NCI-H146 treated with DMSO at 0.1 percent for 48 hours (cell line): ENCODE data around the gene PTPRZ1.
A peak's percentile ranks its signal among the peaks of the same experiment; 100 is the strongest.

Source experiments
- DNase-seq: peaks from one replicate; lab custom pipeline; 2025; ENCODE audit not compliant: unreplicated experiment; lab: John Stamatoyannopoulos, UW

PTPRZ1 gene

GRCh38 chr7:122040147-122040546 is 167.2 kb downstream of the PTPRZ1 start:
- no peak for DNase-seq

- DNase-seq: no peak
These were observed 173.4 kb downstream of the PTPRZ1 start for GRCh38 chr7:122046402-122046801.

- DNase-seq: no peak
These were observed 181.4 kb downstream of the PTPRZ1 start for GRCh38 chr7:122054393-122054792.

- no peak for DNase-seq
These were observed 182.1 kb downstream of the PTPRZ1 start for GRCh38 chr7:122055073-122055472.

- DNase-seq: no peak
These were observed 184.0 kb downstream of the PTPRZ1 start for GRCh38 chr7:122056977-122057376.

GRCh38 chr7:122059542-122059941 is 186.6 kb downstream of the PTPRZ1 start:
- no peak for DNase-seq

- no peak for DNase-seq
These were observed 190.2 kb downstream of the PTPRZ1 start for GRCh38 chr7:122063146-122063545.

GRCh38 chr7:122064971-122065370 is 192.0 kb downstream of the PTPRZ1 start:
- no peak for DNase-seq

- no peak for DNase-seq
These were observed 194.1 kb downstream of the PTPRZ1 start for GRCh38 chr7:122067077-122067476.

GRCh38 chr7:122068046-122068445 is 195.1 kb downstream of the PTPRZ1 start:
- no peak for DNase-seq

- DNase-seq: no peak
These were observed 196.0 kb downstream of the PTPRZ1 start for GRCh38 chr7:122068999-122069398.

- DNase-seq: no peak
These were observed 197.1 kb downstream of the PTPRZ1 start for GRCh38 chr7:122070062-122070461.

GRCh38 chr7:122070834-122071233 is 197.9 kb downstream of the PTPRZ1 start:
- no peak for DNase-seq

- no peak for DNase-seq
These were observed 199.3 kb downstream of the PTPRZ1 start for GRCh38 chr7:122072272-122072671.

- no peak for DNase-seq
These were observed 200.1 kb downstream of the PTPRZ1 start for GRCh38 chr7:122072924-122073599.

GRCh38 chr7:122073635-122074034 is 200.7 kb downstream of the PTPRZ1 start:
- no peak for DNase-seq

GRCh38 chr7:122082160-122082559 is 209.2 kb downstream of the PTPRZ1 start:
- DNase-seq: no peak

- no peak for DNase-seq
These were observed 209.7 kb downstream of the PTPRZ1 start for GRCh38 chr7:122082670-122083069.

- peak; percentile 40 for DNase-seq
These were observed 220.2 kb downstream of the PTPRZ1 start for GRCh38 chr7:122092964-122093797.

GRCh38 chr7:122094549-122094948 is 221.6 kb downstream of the PTPRZ1 start:
- no peak for DNase-seq

GRCh38 chr7:122095642-122096041 is 222.7 kb downstream of the PTPRZ1 start:
- no peak for DNase-seq

GRCh38 chr7:122100021-122100420 is 227.1 kb downstream of the PTPRZ1 start:
- no peak for DNase-seq
